Pons (tissue), 1 donor: ENCODE measurements around the gene HLA-C.
"Not testable (repeated sequence)": the region's sequence is repeated elsewhere in the genome, so short reads cannot be mapped to it uniquely, and the experiment has no call there.

Source experiments
- DNase-seq: peaks from one replicate; pipeline ENCODE4 v3.0.0-alpha.2; 2016; ENCODE audit warnings: low spot score

HLA-C gene

GRCh38 chr6:31271641-31272357 lies at the start of gene HLA-C:
Gene HLA-C, minus strand, starts transcription at chr6:31272092. Its CDS starts 21 bp downstream, at chr6:31272071.
- DNase-seq, result peak; percentile 95

GRCh38 chr6:31321005-31321707 lies 49.3 kb upstream of the HLA-C start:
- no peak for DNase-seq

GRCh38 chr6:31317036-31317435 lies 45.1 kb upstream of the HLA-C start:
- no peak for DNase-seq

GRCh38 chr6:31309641-31310040 lies 37.7 kb upstream of the HLA-C start:
- DNase-seq, result no peak

GRCh38 chr6:31308845-31309175 lies 36.9 kb upstream of the HLA-C start:
- DNase-seq, result no peak

- peak; percentile 13 for DNase-seq
These were observed 36.4 kb upstream of the HLA-C start for GRCh38 chr6:31308050-31308844.

- DNase-seq, result no peak
These were observed 35.8 kb upstream of the HLA-C start for GRCh38 chr6:31307669-31308049.

- DNase-seq, result no peak
These were observed 33.9 kb upstream of the HLA-C start for GRCh38 chr6:31305703-31306219.

GRCh38 chr6:31304683-31305082 lies 32.8 kb upstream of the HLA-C start:
- DNase-seq, result peak; percentile 49

GRCh38 chr6:31300797-31301196 lies 28.9 kb upstream of the HLA-C start:
- DNase-seq, result no peak

- no peak for DNase-seq
These were observed 28.1 kb upstream of the HLA-C start for GRCh38 chr6:31299947-31300346.

GRCh38 chr6:31299511-31299910 lies 27.6 kb upstream of the HLA-C start:
- no peak for DNase-seq

GRCh38 chr6:31294056-31294455 lies 22.2 kb upstream of the HLA-C start:
- DNase-seq, result no peak

GRCh38 chr6:31293343-31293742 lies 21.5 kb upstream of the HLA-C start:
- DNase-seq, result no peak

GRCh38 chr6:31289788-31290187 lies 17.9 kb upstream of the HLA-C start:
- no peak for DNase-seq

GRCh38 chr6:31287619-31288018 lies 15.7 kb upstream of the HLA-C start:
- no peak for DNase-seq

- DNase-seq, result no peak
These were observed 14.1 kb upstream of the HLA-C start for GRCh38 chr6:31285982-31286381.

GRCh38 chr6:31285486-31285885 lies 13.6 kb upstream of the HLA-C start:
- DNase-seq, result no peak

GRCh38 chr6:31279647-31280046 lies 7.8 kb upstream of the HLA-C start:
- not testable (repeated sequence) for DNase-seq

GRCh38 chr6:31272836-31273626 lies 1.1 kb upstream of the HLA-C start:
- DNase-seq, result peak; percentile 14

- no peak for DNase-seq
These were observed 544 bp upstream of the HLA-C start for GRCh38 chr6:31272436-31272835.
